ENCODE results near the gene PIK3AP1. TPM values are rescaled to one million over a fixed set of nuclear protein-coding genes. Genes with fewer than 3 reads are reported as not detected.

The PIK3AP1 gene
- total and polyA plus RNA-seq, 2 of the 4 experiments (the other 2 are of a cell fraction) = under 0.01 to 0.14 TPM

DNA sequence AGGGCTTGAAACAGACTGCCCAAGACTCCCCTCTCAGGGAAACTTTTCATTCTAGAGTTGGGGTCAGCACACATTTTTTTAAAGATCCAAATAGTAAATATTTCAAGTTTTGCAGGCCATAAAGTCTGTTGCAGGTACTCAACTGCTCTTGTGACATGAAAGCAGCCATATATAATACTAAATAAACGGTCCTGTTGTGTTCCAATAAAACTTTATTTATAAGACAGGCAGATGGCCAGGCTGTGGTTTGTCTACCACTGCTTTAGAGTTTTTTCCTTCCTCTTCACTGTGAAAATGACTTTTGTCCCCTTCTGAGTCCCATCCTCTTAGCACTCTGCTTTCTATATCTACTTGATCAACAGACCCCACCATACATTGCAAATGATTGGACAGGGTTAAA is 93.0 kb downstream of the PIK3AP1 start:
- no peak overlapping the region for H3K14ac ChIP-seq (replicated peaks; ENCODE audit: low read depth, low read length)
- DNase-seq (no peak), ATAC-seq (ENCODE audit: low read depth) (no peak)
- no peaks in the 10 kb centered on the region for H3K9me3 ChIP-seq (ENCODE audit: control insufficient read depth, insufficient read depth, low read length)
- no peaks in the 10 kb centered on the region for H3K36me3 ChIP-seq (ENCODE audit: control insufficient read depth, insufficient read depth, low read length)
- H3K4me1 ChIP-seq (ENCODE audit: control insufficient read depth, insufficient read depth, low read length) = no peaks in the 10 kb centered on the region
- in situ Hi-C loops (cut with MboI; ENCODE audit: low sequenced_read_pairs) (no loop called here), intact Hi-C loops (cut with micrococcal nuclease) (no loop called here), dilution Hi-C loops (cut with HindIII; ENCODE audit: low sequenced_read_pairs, unreplicated experiment) (no loop called here)
- H2BK20ac ChIP-seq (ENCODE audit: low read depth, low read length) = no peak overlapping the region
- no peak overlapping the region for H3K27ac ChIP-seq (ENCODE audit: insufficient read depth, low read length)
- H3K4ac ChIP-seq (ENCODE audit: low read depth, low read length) = no peak overlapping the region
- no peak overlapping the region for H3K4me3 ChIP-seq (ENCODE audit: insufficient read depth, low read depth, low read length)
- H3K79me1 ChIP-seq (ENCODE audit: low read depth in 1 of 2, low read length in 2 of 2) = no peaks in the 10 kb centered on the region
- no peak overlapping the region for H2BK15ac ChIP-seq (ENCODE audit: low read depth, low read length)
- H4K20me1 ChIP-seq (ENCODE audit: insufficient read depth, low read length) = no peaks in the 10 kb centered on the region
- H3K9me1 ChIP-seq (ENCODE audit: insufficient read depth, low read length) = no peaks in the 10 kb centered on the region
- no peak overlapping the region for H3K23ac ChIP-seq (ENCODE audit: low read depth, low read length)
- no peak overlapping the region for H2AK5ac ChIP-seq (ENCODE audit: low read depth, low read length)
- POLR2A ChIA-PET (ENCODE audit: unreplicated experiment) = no interaction called here
- no TSS peak for BruUV-seq (replicated peaks)
- H4K8ac ChIP-seq (ENCODE audit: low read depth in 2 of 2, low read length in 2 of 2) = no peak overlapping the region
- H2AFZ ChIP-seq (replicated peaks; ENCODE audit: low read length, poor library complexity) = no peak overlapping the region
- TF ChIP-seq RCOR1 (IDR thresholded peaks at IDR 0.05; ENCODE audit: insufficient replicate concordance, low read length) (no peak), MXI1 (IDR thresholded peaks at IDR 0.05; ENCODE audit: borderline replicate concordance, low read depth, low read length) (no peak), POLR2A (IDR thresholded peaks at IDR 0.05; ENCODE audit: low read depth, low read length) (no peak), FOS (IDR thresholded peaks at IDR 0.05; ENCODE audit: low read depth, low read length) (no peak), NFE2L2 (IDR thresholded peaks at IDR 0.05; ENCODE audit: low read depth, low read length) (no peak), RFX5 (IDR thresholded peaks at IDR 0.05; ENCODE audit: low read depth, low read length) (no peak), MAZ (IDR thresholded peaks at IDR 0.05; ENCODE audit: borderline replicate concordance, low read depth, low read length) (no peak), BHLHE40 (IDR thresholded peaks at IDR 0.05; ENCODE audit: low read depth, low read length) (no peak), MAFK (IDR thresholded peaks at IDR 0.05; ENCODE audit: low read depth, low read length) (no peak)
- TF ChIP-seq, protein P1, sequence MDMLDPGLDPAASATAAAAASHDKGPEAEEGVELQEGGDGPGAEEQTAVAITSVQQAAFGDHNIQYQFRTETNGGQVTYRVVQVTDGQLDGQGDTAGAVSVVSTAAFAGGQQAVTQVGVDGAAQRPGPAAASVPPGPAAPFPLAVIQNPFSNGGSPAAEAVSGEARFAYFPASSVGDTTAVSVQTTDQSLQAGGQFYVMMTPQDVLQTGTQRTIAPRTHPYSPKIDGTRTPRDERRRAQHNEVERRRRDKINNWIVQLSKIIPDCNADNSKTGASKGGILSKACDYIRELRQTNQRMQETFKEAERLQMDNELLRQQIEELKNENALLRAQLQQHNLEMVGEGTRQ (IDR thresholded peaks at IDR 0.05; ENCODE audit: low read depth, low read length) = no peak
- TF ChIP-seq, protein P2, sequence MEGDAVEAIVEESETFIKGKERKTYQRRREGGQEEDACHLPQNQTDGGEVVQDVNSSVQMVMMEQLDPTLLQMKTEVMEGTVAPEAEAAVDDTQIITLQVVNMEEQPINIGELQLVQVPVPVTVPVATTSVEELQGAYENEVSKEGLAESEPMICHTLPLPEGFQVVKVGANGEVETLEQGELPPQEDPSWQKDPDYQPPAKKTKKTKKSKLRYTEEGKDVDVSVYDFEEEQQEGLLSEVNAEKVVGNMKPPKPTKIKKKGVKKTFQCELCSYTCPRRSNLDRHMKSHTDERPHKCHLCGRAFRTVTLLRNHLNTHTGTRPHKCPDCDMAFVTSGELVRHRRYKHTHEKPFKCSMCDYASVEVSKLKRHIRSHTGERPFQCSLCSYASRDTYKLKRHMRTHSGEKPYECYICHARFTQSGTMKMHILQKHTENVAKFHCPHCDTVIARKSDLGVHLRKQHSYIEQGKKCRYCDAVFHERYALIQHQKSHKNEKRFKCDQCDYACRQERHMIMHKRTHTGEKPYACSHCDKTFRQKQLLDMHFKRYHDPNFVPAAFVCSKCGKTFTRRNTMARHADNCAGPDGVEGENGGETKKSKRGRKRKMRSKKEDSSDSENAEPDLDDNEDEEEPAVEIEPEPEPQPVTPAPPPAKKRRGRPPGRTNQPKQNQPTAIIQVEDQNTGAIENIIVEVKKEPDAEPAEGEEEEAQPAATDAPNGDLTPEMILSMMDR (conservative IDR thresholded peaks at IDR 0.05; ENCODE audit: low read depth, low read length) = no peak
- H2AK9ac ChIP-seq (replicated peaks; ENCODE audit: low read depth, low read length, poor library complexity) = no peak overlapping the region
- no peak overlapping the region for H3K9ac ChIP-seq (ENCODE audit: low read depth, low read length)
- H3K4me2 ChIP-seq (ENCODE audit: low read depth, low read length) = no peak overlapping the region
- no peak overlapping the region for H3K18ac ChIP-seq (ENCODE audit: low read depth, low read length)
- H2BK120ac ChIP-seq (ENCODE audit: low read depth, low read length) = no peak overlapping the region
- no peak overlapping the region for H3K56ac ChIP-seq (ENCODE audit: extremely low read depth, insufficient read depth, low read length)
- H4K5ac ChIP-seq (ENCODE audit: low read depth, low read length) = no peak overlapping the region
- H4K91ac ChIP-seq (ENCODE audit: insufficient read depth, low read depth, low read length) = no peak overlapping the region
- whole genome bisulfite sequencing, 2 experiments (ENCODE audit: extremely low coverage in 2 of 2, insufficient read length in 1 of 2) = 88% methylated on average over 1 of the region's 1 CpG; no CpG with 5 or more reads in 1 of the 2 experiments
- CTCF ChIA-PET = no interaction called here
- H2BK5ac ChIP-seq (ENCODE audit: low read depth, low read length, poor library complexity, severe bottlenecking) = no peak overlapping the region
- peaks cover 14% of the 10 kb centered on the region for H3K27me3 ChIP-seq (ENCODE audit: control insufficient read depth, insufficient read depth, low read length)
